Lower lobe of right lung (tissue), 2 donors: Measurements from ENCODE around the gene CCDC185. TPM values are rescaled to one million over a fixed set of nuclear protein-coding genes. Genes with fewer than 3 reads are reported as not detected.

Experiments
- ATAC-seq, 2 donors: fragments of 200-7000 bp; cut with Tn5 transposase; one replicate each; pipeline ENCODE4 v1.9.1; 2020 to 2022; ENCODE audit warnings: mild to moderate bottlenecking in 2 of 2, moderate library complexity in 2 of 2
- DNase-seq: peaks from one replicate; pipeline ENCODE4 v3.0.0-alpha.2; 2020
- H3K27ac ChIP-seq: fragments of 200-600 bp; one replicate; pipeline ENCODE4 v1.8.0; 2022
- H3K27me3 ChIP-seq: fragments of 200-600 bp; one replicate; pipeline ENCODE4 v1.8.0; 2022; ENCODE audit warnings: low read depth
- H3K36me3 ChIP-seq: fragments of 200-600 bp; one replicate; pipeline ENCODE4 v1.8.0; 2022; ENCODE audit warnings: mild to moderate bottlenecking
- H3K4me1 ChIP-seq: fragments of 200-600 bp; one replicate; pipeline ENCODE4 v1.8.0; 2022
- H3K4me3 ChIP-seq: fragments of 200-600 bp; one replicate; pipeline ENCODE4 v1.8.0; 2022; ENCODE audit warnings: mild to moderate bottlenecking
- H3K9me3 ChIP-seq: fragments of 200-600 bp; one replicate; pipeline ENCODE4 v1.8.0; 2022
- intact Hi-C: fragments of 100-400 bp; cut with DNase I; formaldehyde crosslinking; loops from one replicate; pipeline ENCODE4 v1.11.0; 2022
- long read RNA-seq: library from polyadenylated mRNA; unstranded; transcript quantifications from one replicate; pipeline ENCODE4 v2.0.0, GENCODE V29; 2021
- total RNA-seq: library from RNA; stranded (reverse); fragmentation: NEBNext Ultra II Directional; extraction: Animal tissue kit (Norgen Biotek cat#: 25700); gene quantifications from one replicate; pipeline ENCODE4 v1.2.1, GENCODE V29; 2021
- TF ChIP-seq, protein P1 (sequence below): fragments of 200-600 bp; IDR thresholded peaks from one replicate; pipeline ENCODE4 v1.8.0; 2022; ENCODE audit warnings: antibody characterized with exemption, mild to moderate bottlenecking
- donor health status: DM: no; HTN: yes; CAD: no; lungs with severe emphysema.

The CCDC185 gene
- total RNA-seq, result not detected
- long read RNA-seq, result 0 reads

DNA sequence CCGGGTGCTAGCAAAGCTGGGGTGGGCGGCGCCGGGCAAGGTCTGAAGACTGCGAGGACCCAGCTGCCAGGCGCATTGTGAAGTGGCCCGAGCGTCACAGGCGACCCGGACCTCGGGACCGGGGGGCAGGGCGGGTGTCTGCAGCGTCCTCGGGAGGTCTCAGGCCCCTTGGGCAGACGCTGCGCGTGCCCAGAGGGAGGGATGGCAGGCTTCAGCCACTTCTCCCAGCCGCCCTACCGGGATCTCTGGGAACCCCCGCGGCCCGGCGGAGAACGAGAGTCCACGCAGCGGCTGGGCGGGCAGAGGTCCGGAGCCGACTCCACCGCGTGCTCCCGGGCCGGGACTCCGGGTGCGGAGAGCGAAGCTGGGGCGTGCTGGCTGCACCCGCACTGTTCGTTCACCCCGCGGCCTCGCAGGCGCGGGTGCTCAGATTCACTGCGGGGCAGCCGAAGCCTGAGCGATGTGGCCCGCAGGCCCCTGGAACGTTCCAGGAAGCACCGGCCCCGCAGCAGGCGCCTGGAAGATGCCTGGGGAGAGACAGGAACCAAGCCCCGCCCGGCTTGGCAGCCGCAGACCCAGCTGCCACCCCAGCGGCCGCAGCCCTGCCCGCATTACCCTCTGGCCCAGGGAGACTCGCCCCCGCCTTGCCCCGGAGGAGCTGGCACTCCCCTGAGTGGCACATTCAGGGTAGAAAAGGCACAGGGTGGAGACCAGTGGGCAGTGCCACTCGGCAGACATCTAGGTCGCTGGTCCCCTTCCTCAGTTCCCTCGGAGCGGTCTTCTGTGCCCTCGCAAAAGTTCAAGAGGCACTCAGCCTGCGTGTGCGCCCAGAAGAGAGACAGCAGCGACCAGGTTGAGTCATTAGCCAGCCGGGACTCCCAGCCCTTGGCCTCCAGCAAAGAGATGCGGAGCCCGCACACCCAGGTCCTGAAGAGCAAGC lies at the start of gene CCDC185:
CCDC185 (plus strand) TSS at position 141 of the 940 bp plus-strand sequence; CDS start at position 202, 61 bp downstream.
- TF ChIP-seq, protein P1, sequence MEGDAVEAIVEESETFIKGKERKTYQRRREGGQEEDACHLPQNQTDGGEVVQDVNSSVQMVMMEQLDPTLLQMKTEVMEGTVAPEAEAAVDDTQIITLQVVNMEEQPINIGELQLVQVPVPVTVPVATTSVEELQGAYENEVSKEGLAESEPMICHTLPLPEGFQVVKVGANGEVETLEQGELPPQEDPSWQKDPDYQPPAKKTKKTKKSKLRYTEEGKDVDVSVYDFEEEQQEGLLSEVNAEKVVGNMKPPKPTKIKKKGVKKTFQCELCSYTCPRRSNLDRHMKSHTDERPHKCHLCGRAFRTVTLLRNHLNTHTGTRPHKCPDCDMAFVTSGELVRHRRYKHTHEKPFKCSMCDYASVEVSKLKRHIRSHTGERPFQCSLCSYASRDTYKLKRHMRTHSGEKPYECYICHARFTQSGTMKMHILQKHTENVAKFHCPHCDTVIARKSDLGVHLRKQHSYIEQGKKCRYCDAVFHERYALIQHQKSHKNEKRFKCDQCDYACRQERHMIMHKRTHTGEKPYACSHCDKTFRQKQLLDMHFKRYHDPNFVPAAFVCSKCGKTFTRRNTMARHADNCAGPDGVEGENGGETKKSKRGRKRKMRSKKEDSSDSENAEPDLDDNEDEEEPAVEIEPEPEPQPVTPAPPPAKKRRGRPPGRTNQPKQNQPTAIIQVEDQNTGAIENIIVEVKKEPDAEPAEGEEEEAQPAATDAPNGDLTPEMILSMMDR, result no peak
- no peaks in the 10 kb centered on the region for H3K4me1 ChIP-seq
- peak; percentile 75 to 76 for ATAC-seq

DNA sequence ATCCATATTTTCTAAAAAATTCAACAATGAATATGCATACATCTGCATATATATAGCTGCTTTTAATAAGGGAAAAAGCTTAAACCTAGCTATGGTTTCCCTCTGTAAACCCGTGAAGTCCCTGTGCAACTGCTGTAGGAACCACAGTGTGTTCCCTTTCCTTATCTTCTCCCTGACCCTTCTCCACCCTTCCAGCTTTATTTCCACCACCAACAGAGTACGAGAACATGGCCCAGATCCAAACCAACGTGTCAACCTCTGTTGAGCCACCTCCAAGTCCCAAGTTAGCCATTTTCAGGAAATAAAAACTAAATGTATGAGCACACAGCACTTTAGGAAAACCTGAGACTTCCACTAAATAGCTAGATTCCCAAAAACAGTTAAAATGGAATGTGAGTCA lies 49.5 kb upstream of the CCDC185 start:
- H3K27ac ChIP-seq, result no peak overlapping the region
- no peaks in the 10 kb centered on the region for H3K4me1 ChIP-seq
- H3K4me3 ChIP-seq, result no peak overlapping the region
- no peaks in the 10 kb centered on the region for H3K36me3 ChIP-seq
- intact Hi-C loops, result no loop called here
- DNase-seq (no peak), ATAC-seq (no peak)
- TF ChIP-seq, protein P1, result no peak
- no peaks in the 10 kb centered on the region for H3K9me3 ChIP-seq
- H3K27me3 ChIP-seq, result peaks cover 5% of the 10 kb centered on the region

More for the DNA sequence above, at the start of gene CCDC185:
- intact Hi-C loops, result no loop called here
- H3K36me3 ChIP-seq, result no peaks in the 10 kb centered on the region
- H3K9me3 ChIP-seq, result no peaks in the 10 kb centered on the region
- H3K4me3 ChIP-seq, result peak within 1 kb of the TSS; percentile 46
- DNase-seq, result peak; percentile 51
- H3K27ac ChIP-seq, result no peak within 1 kb of the TSS
- H3K27me3 ChIP-seq, result peaks cover 29% of the 10 kb centered on the region

DNA sequence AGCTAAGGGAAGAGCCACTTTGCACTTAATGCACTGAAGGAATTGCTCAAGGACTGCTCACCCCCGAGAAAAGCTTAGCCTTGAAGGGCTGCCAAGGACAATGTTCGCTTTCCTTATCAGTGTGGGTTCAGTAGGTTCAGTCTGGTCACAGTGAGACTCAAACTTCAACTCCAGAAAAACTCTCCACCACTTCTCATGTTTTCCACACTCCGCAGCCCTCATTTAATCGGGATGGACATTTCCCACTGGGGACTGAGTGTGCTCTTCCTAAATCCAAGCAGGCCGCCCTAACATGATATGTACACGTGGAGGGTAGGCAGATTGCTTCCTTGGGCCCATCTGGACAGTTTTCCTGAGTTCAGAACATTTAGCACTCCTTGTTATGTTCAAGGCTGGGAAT lies 48.7 kb upstream of the CCDC185 start:
- H3K36me3 ChIP-seq, result no peaks in the 10 kb centered on the region
- H3K4me3 ChIP-seq, result no peak overlapping the region
- H3K4me1 ChIP-seq, result no peaks in the 10 kb centered on the region
- TF ChIP-seq, protein P1, result no peak
- H3K27me3 ChIP-seq, result peaks cover 5% of the 10 kb centered on the region
- ATAC-seq (no peak), DNase-seq (no peak)
- intact Hi-C loops, result no loop called here
- H3K9me3 ChIP-seq, result no peaks in the 10 kb centered on the region
- H3K27ac ChIP-seq, result no peak overlapping the region

DNA sequence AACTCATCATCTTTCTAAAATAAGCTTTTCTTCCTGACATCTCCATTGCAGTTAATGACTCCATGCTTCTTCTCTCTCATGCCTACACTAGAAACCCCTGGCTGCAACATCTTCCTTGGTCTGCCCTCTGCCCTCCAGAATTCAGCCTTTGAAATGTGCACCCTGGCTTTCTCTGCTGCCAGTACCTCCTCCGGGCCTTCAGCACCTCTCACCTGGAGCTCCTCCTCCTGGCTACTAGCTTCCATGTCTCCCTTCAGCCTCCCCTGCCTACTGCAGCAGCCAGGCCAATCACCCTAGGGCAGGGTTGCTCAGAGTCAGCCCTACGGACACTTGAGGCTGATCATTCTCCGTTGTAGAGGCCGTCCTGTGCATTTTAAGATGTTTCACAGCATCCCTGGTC lies 47.5 kb upstream of the CCDC185 start:
- H3K9me3 ChIP-seq, result no peaks in the 10 kb centered on the region
- H3K27ac ChIP-seq, result no peak overlapping the region
- DNase-seq (no peak), ATAC-seq (no peak)
- intact Hi-C loops, result no loop called here
- H3K4me1 ChIP-seq, result no peaks in the 10 kb centered on the region
- no peaks in the 10 kb centered on the region for H3K36me3 ChIP-seq
- TF ChIP-seq, protein P1, result no peak
- H3K4me3 ChIP-seq, result no peak overlapping the region
- peaks cover 5% of the 10 kb centered on the region for H3K27me3 ChIP-seq

DNA sequence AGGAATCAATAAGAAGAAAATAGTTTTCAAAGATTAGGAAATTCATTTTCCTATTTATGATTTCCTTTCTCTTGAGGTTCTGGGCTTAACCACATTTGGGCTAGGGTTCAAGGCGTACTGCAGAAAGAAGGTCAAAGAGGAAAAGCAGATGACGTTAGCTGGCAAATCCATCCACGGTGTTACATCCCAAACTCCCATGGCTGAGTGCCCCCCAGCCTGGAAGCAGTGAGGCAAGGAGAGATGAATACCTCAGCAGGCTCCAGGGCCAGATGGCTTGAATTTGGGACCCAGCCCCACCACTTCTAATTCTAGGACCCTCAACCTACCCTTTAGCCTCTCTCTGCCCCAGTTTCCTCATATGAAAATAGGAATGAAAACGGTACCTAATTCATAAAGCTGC lies 46.9 kb upstream of the CCDC185 start:
- Histone ChIP-seq H3K4me3 (no peak overlapping the region), H3K27me3 (peaks cover 5% of the 10 kb centered on the region), H3K27ac (no peak overlapping the region), H3K9me3 (no peaks in the 10 kb centered on the region), H3K36me3 (no peaks in the 10 kb centered on the region), H3K4me1 (no peaks in the 10 kb centered on the region)
- no peak for ATAC-seq
- intact Hi-C loops, result no loop called here
- TF ChIP-seq, protein P1, result no peak
- DNase-seq, result no peak
